Calu3 (cell line): ENCODE measurements around the gene ATP6V0B. TPM values are rescaled to one million over a fixed set of nuclear protein-coding genes. Genes with fewer than 3 reads are reported as not detected.

Experiments
- BruUV-seq: library from RNA; stranded (reverse); fragments of 400-500 nt; replicated peaks from 2 replicates; lab custom pipeline; 2021; lab: Mats Ljungman, UMichigan
- CTCF ChIA-PET: fragments of 300-600 bp; sonication (Branson Sonifier 250); formaldehyde crosslinking; loops from one replicate; lab custom pipeline; 2022; ENCODE audit warnings: antibody characterized with exemption; lab: Charles Lee
- DNase-seq: peaks from one replicate; pipeline ENCODE4 v3.0.0; 2022
- H3K27ac Mint-ChIP-seq: one replicate; pipeline ENCODE4 v1.8.0; 2022; ENCODE audit warnings: mixed read lengths; ENCODE audit not compliant: unreplicated experiment
- H3K27me3 Mint-ChIP-seq: one replicate; pipeline ENCODE4 v1.8.0; 2022; ENCODE audit warnings: mixed read lengths; ENCODE audit not compliant: unreplicated experiment
- H3K36me3 Mint-ChIP-seq: one replicate; pipeline ENCODE4 v1.8.0; 2022; ENCODE audit warnings: mild to moderate bottlenecking, moderate library complexity, mixed read lengths; ENCODE audit not compliant: insufficient read depth, unreplicated experiment
- H3K4me1 Mint-ChIP-seq: one replicate; pipeline ENCODE4 v1.8.0; 2022; ENCODE audit warnings: mild to moderate bottlenecking, low read depth, mixed read lengths; ENCODE audit not compliant: unreplicated experiment
- H3K4me3 Mint-ChIP-seq: one replicate; pipeline ENCODE4 v1.8.0; 2022; ENCODE audit warnings: mild to moderate bottlenecking, low read depth, moderate library complexity, mixed read lengths; ENCODE audit not compliant: unreplicated experiment
- H3K9me3 Mint-ChIP-seq: one replicate; pipeline ENCODE4 v1.8.0; 2022; ENCODE audit warnings: low read depth, mixed read lengths; ENCODE audit not compliant: unreplicated experiment
- intact Hi-C: fragments of 100-400 bp; cut with micrococcal nuclease; formaldehyde crosslinking; loops from one replicate; pipeline ENCODE4 v1.10.0; 2022; ENCODE audit not compliant: unreplicated experiment
- total RNA-seq: library from RNA; stranded (reverse); gene quantifications from 2 replicates; pipeline ENCODE4 v1.2.3, GENCODE V29; 2022
- TF ChIP-seq, protein P1 (sequence below): fragments of 200-600 bp; IDR thresholded peaks from one replicate; pipeline ENCODE4 v1.8.0; 2022; ENCODE audit warnings: antibody characterized with exemption; ENCODE audit not compliant: unreplicated experiment

Gene ATP6V0B
- total RNA-seq, 1 experiment from 2014 or later = 141 TPM

DNA sequence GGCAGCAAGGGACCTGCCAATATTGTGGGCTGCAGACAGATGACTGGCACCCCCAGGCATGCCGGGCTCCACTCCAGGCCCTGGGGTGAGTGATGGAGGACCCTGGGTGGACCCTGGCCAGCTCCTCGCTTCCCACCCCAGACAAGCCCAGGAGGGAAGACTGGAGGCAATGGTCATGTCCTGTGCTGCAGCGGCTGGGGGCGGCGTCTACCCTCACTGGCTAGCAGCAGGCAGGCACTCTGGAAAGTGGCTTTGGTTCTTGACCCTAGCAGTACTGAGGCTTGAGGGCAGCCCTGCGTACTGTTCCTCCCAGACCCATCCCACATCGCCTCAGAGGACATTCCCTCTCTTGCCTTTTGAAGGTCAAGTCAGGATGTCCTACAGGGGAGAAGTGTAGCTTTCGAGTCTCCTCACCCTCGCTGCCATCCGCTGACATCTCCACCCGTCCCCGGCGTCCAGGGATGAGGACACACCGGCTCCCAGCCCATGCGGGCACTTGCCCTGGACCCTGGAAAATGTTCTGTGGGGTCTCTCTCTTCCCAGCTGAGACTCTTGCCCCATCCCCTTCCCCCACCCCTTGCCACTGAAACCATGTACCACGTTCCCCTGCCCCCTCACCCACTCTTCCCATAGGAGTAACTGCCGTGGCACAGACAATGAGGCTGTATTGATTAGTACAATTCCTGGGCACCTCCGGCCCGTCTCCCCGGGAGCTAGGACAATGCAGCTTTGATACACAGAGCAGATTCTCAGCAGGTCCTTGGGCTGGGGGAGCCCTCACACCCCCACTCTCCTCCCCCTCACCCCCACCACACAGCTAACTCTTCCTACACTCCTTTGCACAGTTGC is 41.5 kb downstream of the ATP6V0B start:
- TF ChIP-seq, protein P1, sequence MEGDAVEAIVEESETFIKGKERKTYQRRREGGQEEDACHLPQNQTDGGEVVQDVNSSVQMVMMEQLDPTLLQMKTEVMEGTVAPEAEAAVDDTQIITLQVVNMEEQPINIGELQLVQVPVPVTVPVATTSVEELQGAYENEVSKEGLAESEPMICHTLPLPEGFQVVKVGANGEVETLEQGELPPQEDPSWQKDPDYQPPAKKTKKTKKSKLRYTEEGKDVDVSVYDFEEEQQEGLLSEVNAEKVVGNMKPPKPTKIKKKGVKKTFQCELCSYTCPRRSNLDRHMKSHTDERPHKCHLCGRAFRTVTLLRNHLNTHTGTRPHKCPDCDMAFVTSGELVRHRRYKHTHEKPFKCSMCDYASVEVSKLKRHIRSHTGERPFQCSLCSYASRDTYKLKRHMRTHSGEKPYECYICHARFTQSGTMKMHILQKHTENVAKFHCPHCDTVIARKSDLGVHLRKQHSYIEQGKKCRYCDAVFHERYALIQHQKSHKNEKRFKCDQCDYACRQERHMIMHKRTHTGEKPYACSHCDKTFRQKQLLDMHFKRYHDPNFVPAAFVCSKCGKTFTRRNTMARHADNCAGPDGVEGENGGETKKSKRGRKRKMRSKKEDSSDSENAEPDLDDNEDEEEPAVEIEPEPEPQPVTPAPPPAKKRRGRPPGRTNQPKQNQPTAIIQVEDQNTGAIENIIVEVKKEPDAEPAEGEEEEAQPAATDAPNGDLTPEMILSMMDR = no peak
- H3K27me3 Mint-ChIP-seq = no peaks in the 10 kb centered on the region
- intact Hi-C loops = no loop called here
- CTCF ChIA-PET = interaction anchor here (0.6 kb wide), 1 partner anchor 464 kb away, joined by 5 read pairs; no protein-coding TSS in a partner anchor
- peaks cover 9% of the 10 kb centered on the region for H3K4me1 Mint-ChIP-seq
- no peak for DNase-seq
- H3K27ac Mint-ChIP-seq = no peak overlapping the region
- BruUV-seq = no TSS peak
- no peak overlapping the region for H3K4me3 Mint-ChIP-seq
- H3K9me3 Mint-ChIP-seq = no peaks in the 10 kb centered on the region
- peaks cover 5% of the 10 kb centered on the region for H3K36me3 Mint-ChIP-seq

DNA sequence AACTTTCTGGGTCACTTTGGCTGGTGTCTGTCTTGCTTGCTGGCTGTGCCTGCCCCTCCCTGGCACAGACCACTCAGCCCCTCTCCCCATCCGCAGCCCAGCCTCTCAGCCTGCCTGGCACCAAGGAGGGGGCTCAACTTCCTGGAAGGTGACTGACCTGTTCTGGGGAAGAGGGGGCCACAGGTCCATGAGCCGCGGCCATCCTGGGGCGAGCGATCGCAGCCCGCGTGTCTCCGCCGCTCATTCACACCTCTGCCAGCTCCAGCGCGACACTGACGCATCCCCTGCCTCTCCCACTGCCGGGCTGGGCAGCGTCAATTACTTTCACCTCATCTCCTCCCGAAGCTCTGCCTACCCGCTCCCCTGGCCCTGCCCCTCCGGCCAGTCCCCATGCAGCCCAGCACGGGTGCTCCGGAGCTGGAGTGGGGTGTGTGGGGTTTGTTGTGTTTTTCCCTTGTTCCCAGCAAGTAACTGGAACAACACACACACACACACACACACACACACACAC is 42.2 kb downstream of the ATP6V0B start:
- Mint-ChIP-seq H3K27ac (no peak overlapping the region), H3K4me3 (no peak overlapping the region), H3K27me3 (no peaks in the 10 kb centered on the region), H3K36me3 (peaks cover 5% of the 10 kb centered on the region), H3K9me3 (no peaks in the 10 kb centered on the region), H3K4me1 (peaks cover 9% of the 10 kb centered on the region)
- BruUV-seq = no TSS peak
- CTCF ChIA-PET = interaction anchor here (0.6 to 1.2 kb wide), 2 partner anchors 12 to 465 kb away, joined by 5 to 6 read pairs; no protein-coding TSS in a partner anchor
- intact Hi-C loops = no loop called here
- TF ChIP-seq, protein P1 = no peak
- no peak for DNase-seq

DNA sequence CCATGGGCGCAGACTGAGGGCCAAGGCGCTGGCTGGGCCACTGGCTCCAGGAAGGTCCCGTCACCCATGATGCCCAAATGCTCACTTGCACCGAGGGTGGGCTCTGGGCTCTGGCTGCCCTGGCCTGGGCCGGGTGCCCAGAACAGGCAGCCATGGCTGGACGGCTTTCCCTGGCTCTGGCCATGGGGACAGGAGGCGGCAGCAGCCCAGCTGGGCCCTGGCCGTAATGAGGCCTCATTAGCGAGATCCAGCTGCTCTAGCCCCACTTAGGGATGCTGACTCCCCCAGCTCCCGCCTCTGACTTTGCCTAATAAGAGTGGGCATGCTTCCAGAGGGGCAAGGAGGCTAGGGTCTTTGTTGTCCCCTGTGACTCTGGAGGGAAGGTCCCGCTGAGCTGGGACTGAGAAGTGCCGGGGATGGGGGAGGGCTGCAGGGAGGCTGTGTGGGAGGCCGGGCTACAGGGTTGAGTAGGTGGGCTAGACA is 44.7 kb downstream of the ATP6V0B start:
- BruUV-seq = no TSS peak
- intact Hi-C loops = no loop called here
- Mint-ChIP-seq H3K4me3 (no peak overlapping the region), H3K27me3 (no peaks in the 10 kb centered on the region), H3K9me3 (no peaks in the 10 kb centered on the region), H3K27ac (no peak overlapping the region), H3K36me3 (peaks cover 11% of the 10 kb centered on the region), H3K4me1 (peaks cover 3% of the 10 kb centered on the region)
- TF ChIP-seq, protein P1 = no peak
- DNase-seq = no peak
- CTCF ChIA-PET = no interaction called here

DNA sequence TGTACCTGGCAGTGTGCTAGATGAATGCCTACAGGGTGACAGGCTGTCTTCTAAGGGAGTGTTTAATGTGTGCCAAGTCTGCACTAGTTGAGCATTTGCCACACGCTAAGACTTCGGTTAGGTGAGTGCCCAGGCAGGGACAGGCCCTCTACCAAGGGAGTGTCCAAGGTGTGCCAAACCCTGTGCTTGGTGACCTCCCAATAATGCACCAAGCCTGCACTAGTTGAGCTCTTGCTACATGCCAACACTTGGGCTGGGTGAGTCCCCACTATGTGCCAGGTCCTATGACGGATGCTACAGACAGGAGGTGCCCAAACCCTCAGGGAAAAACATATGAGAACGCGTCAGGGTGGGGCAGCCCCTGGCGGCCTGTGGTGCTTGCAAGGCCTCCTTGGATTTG is 45.7 kb downstream of the ATP6V0B start:
- H3K4me3 Mint-ChIP-seq = no peak overlapping the region
- peaks cover 18% of the 10 kb centered on the region for H3K36me3 Mint-ChIP-seq
- no peaks in the 10 kb centered on the region for H3K9me3 Mint-ChIP-seq
- intact Hi-C loops = no loop called here
- H3K4me1 Mint-ChIP-seq = peaks cover 13% of the 10 kb centered on the region
- no peak for DNase-seq
- TF ChIP-seq, protein P1 = no peak
- CTCF ChIA-PET = interaction anchor here (1.0 kb wide), 1 partner anchor 10 kb away, joined by 3 read pairs; the partner anchor contains the start of gene SLC6A9
- no peak overlapping the region for H3K27ac Mint-ChIP-seq
- no peaks in the 10 kb centered on the region for H3K27me3 Mint-ChIP-seq
- BruUV-seq = no TSS peak
